Endodermal cell (in vitro differentiated cells): ENCODE results near the gene RAB6A. TPM values are rescaled to one million over a fixed set of nuclear protein-coding genes. Genes with fewer than 3 reads are reported as not detected.

Experiments used
- DNase-seq: peaks from one replicate; pipeline ENCODE4 v3.0.0-alpha.2; 2017
- H3K27ac ChIP-seq: 2 replicates; pipeline ENCODE4 v1.5.1; 2013; ENCODE audit warnings: mild to moderate bottlenecking, low read depth, low read length, moderate library complexity
- H3K27me3 ChIP-seq: 2 replicates; pipeline ENCODE4 v1.6.1; 2013; ENCODE audit warnings: mild to moderate bottlenecking, low read length, moderate library complexity; ENCODE audit not compliant: insufficient read depth, control insufficient read depth, poor library complexity, severe bottlenecking
- H3K36me3 ChIP-seq: 2 replicates; pipeline ENCODE4 v1.7.0; 2013; ENCODE audit warnings: mild to moderate bottlenecking, low read length, moderate library complexity; ENCODE audit not compliant: control insufficient read depth, insufficient read depth
- H3K4me1 ChIP-seq: one replicate; pipeline ENCODE4 v1.7.0; 2013; ENCODE audit warnings: low read length; ENCODE audit not compliant: control insufficient read depth, insufficient read depth
- H3K4me3 ChIP-seq: 2 replicates; pipeline ENCODE4 v1.5.1; 2013; ENCODE audit warnings: mild to moderate bottlenecking, low read length, moderate library complexity
- H3K9ac ChIP-seq: 2 replicates; pipeline ENCODE4 v1.6.1; 2013; ENCODE audit warnings: mild to moderate bottlenecking, low read length, moderate library complexity; ENCODE audit not compliant: poor library complexity, severe bottlenecking; ENCODE audit errors: extremely low read depth
- H3K9me3 ChIP-seq: 2 replicates; pipeline ENCODE4 v1.6.1; 2013; ENCODE audit warnings: mild to moderate bottlenecking, low read length, moderate library complexity; ENCODE audit not compliant: control insufficient read depth
- H3K27ac Mint-ChIP-seq: 2 replicates; pipeline ENCODE4 v1.8.0; 2020; ENCODE audit warnings: mixed read lengths
- H3K27me3 Mint-ChIP-seq: 2 replicates; pipeline ENCODE4 v1.8.0; 2021; ENCODE audit warnings: mild to moderate bottlenecking, mixed read lengths; ENCODE audit not compliant: insufficient read depth
- H3K36me3 Mint-ChIP-seq: 2 replicates; pipeline ENCODE4 v1.8.0; 2020; ENCODE audit warnings: low read depth, mixed read lengths
- H3K4me1 Mint-ChIP-seq: 2 replicates; pipeline ENCODE4 v1.8.0; 2020; ENCODE audit warnings: mixed read lengths
- H3K4me3 Mint-ChIP-seq: 2 replicates; pipeline ENCODE4 v1.8.0; 2020; ENCODE audit warnings: mild to moderate bottlenecking, moderate library complexity, mixed read lengths
- H3K9me3 Mint-ChIP-seq: 2 replicates; pipeline ENCODE4 v1.8.0; 2020; ENCODE audit warnings: mild to moderate bottlenecking, mixed read lengths
- CTCF ChIP-seq: fragments of 200-600 bp; sonication (generic); conservative IDR thresholded peaks from 2 replicates; pipeline ENCODE4 v1.5.0; 2021; ENCODE audit warnings: antibody characterized with exemption, mild to moderate bottlenecking
- WGBS, 2 experiments: methylation state at CpG; one replicate each; pipeline versions ENCODE4 v1.1.5 to v1.1.7; 2013; ENCODE audit warnings: missing lambda C conversion rate in 2 of 2, mixed read lengths in 1 of 2; ENCODE audit not compliant: insufficient coverage in 1 of 2, insufficient read length in 1 of 2; 5-methylcytosine and 5-hydroxymethylcytosine counted together
- total RNA-seq, 2 donors: library from RNA; stranded (reverse); fragmentation: NEBNext Ultra II Directional in 1 of 2; extraction: Animal tissue kit (Norgen Biotek cat#: 25700) in 1 of 2; gene quantifications; 2 replicates in 1 of 2; 3 replicates in 1 of 2; pipeline ENCODE4 v1.2.1, GENCODE V29; 2021

The RAB6A gene
- total RNA-seq, 2 donors from 2014 or later = 77.9 to 79.5 TPM

- peaks cover 14% of the 10 kb centered on the region for H3K36me3 Mint-ChIP-seq
- H3K4me3 Mint-ChIP-seq = no peak overlapping the region
- Histone ChIP-seq H3K9ac (no peak overlapping the region), H3K27me3 (no peaks in the 10 kb centered on the region), H3K36me3 (peaks cover 10% of the 10 kb centered on the region), H3K9me3 (no peaks in the 10 kb centered on the region), H3K4me1 (no peaks in the 10 kb centered on the region), H3K27ac (no peak overlapping the region), H3K4me3 (peak overlapping the region; percentile 17)
- no peak for DNase-seq
- H3K27ac Mint-ChIP-seq = no peak overlapping the region
- no peaks in the 10 kb centered on the region for H3K9me3 Mint-ChIP-seq
- H3K4me1 Mint-ChIP-seq = peaks cover 7% of the 10 kb centered on the region
- H3K27me3 Mint-ChIP-seq = no peaks in the 10 kb centered on the region
- TF ChIP-seq CTCF = no peak
Measured at GRCh38 chr11:73804712-73805111, 43.8 kb upstream of the RAB6A start.

GRCh38 chr11:73801136-73801535 lies 40.3 kb upstream of the RAB6A start:
- no peak overlapping the region for H3K27ac Mint-ChIP-seq
- peaks cover 7% of the 10 kb centered on the region for H3K4me1 Mint-ChIP-seq
- H3K9me3 Mint-ChIP-seq = no peaks in the 10 kb centered on the region
- no peak for DNase-seq
- Histone ChIP-seq H3K9me3 (no peaks in the 10 kb centered on the region), H3K27me3 (no peaks in the 10 kb centered on the region), H3K36me3 (no peaks in the 10 kb centered on the region), H3K27ac (no peak overlapping the region), H3K4me1 (no peaks in the 10 kb centered on the region), H3K9ac (no peak overlapping the region), H3K4me3 (no peak overlapping the region)
- TF ChIP-seq CTCF = no peak
- peaks cover 4% of the 10 kb centered on the region for H3K36me3 Mint-ChIP-seq
- WGBS, 2 experiments = 93 to 100% methylated on average over 1 of the region's 1 CpG
- H3K4me3 Mint-ChIP-seq = no peak overlapping the region
- H3K27me3 Mint-ChIP-seq = no peaks in the 10 kb centered on the region

- no peaks in the 10 kb centered on the region for H3K27me3 ChIP-seq
- WGBS, 2 experiments = 100% methylated on average over 3 of the region's 4 CpGs; no CpG with 5 or more reads in 1 of the 2 experiments
- no peak overlapping the region for H3K9ac ChIP-seq
- no peaks in the 10 kb centered on the region for H3K4me1 ChIP-seq
- H3K27ac Mint-ChIP-seq = no peak overlapping the region
- H3K4me3 ChIP-seq = no peak overlapping the region
- no peak for DNase-seq
- H3K27me3 Mint-ChIP-seq = no peaks in the 10 kb centered on the region
- peaks cover 7% of the 10 kb centered on the region for H3K4me1 Mint-ChIP-seq
- H3K4me3 Mint-ChIP-seq = no peak overlapping the region
- H3K36me3 ChIP-seq = no peaks in the 10 kb centered on the region
- H3K27ac ChIP-seq = no peak overlapping the region
- H3K36me3 Mint-ChIP-seq = peaks cover 7% of the 10 kb centered on the region
- TF ChIP-seq CTCF = no peak
- H3K9me3 Mint-ChIP-seq = no peaks in the 10 kb centered on the region
- H3K9me3 ChIP-seq = no peaks in the 10 kb centered on the region
Measured at GRCh38 chr11:73800276-73800806, 39.5 kb upstream of the RAB6A start.
